ENCODE results near the gene SIX5.
A peak's percentile ranks its signal among the peaks of the same experiment; 100 is the strongest.
"Not testable (repeated sequence)": the region's sequence is repeated elsewhere in the genome, so short reads cannot be mapped to it uniquely, and the experiment has no call there.

The SIX5 gene

DNA sequence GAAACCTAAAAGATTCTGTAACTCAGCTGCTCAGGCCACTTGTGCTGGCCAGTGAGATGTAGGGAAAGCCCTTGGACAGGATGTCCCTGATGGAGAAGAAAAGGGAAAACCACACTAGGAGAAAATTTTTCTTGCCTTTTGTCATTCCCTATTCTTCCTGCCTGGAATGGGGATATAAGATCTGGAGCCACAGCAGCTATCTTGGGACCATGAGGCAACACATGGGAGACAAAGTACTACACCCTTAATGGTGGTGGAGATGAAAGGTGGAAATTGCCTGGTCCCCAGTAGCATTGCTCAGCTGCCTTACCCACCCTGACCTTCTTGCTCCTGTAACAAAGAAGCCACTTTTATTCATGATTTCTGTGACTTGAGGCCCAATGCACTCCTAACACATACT is 36.7 kb upstream of the SIX5 start:
- no peak overlapping the region for H3K9ac ChIP-seq (ENCODE audit: low read length)
- H3K36me3 ChIP-seq (ENCODE audit: control insufficient read depth, insufficient read depth, low read length), result no peaks in the 10 kb centered on the region
- peaks cover 6% of the 10 kb centered on the region; the same call in 1 of the 2 replicates for H3K27me3 ChIP-seq (ENCODE audit: control insufficient read depth, insufficient read depth, low read length)
- H3K27ac ChIP-seq (ENCODE audit: low read depth, low read length), result no peak overlapping the region
- H3K9me3 ChIP-seq (ENCODE audit: control insufficient read depth, insufficient read depth, low read depth, low read length), result no peaks in the 10 kb centered on the region
- peaks cover 14% of the 10 kb centered on the region; the same call in 1 of the 2 replicates for H3K4me1 ChIP-seq (ENCODE audit: control insufficient read depth, insufficient read depth, low read length)
- no peak overlapping the region for H3K4me3 ChIP-seq (ENCODE audit: low read depth, low read length)

DNA sequence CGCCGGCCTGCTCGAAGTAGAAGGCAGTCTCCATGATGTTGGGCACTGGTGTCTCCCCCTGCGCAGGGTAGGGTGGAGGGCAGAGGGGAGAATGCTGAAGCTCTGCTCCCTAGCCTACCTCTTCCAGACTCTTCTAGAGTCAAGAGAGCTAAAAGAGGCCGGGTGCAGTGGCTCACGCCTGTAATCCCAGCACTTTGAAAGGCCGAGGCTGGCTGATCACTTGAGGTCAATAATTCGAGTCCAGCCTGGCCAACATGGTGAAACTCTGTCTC is 35.8 kb upstream of the SIX5 start:
- Histone ChIP-seq H3K27ac (ENCODE audit: low read depth, low read length) (no peak overlapping the region), H3K4me1 (ENCODE audit: control insufficient read depth, insufficient read depth, low read length) (peaks cover 11% of the 10 kb centered on the region; the same call in 1 of the 2 replicates), H3K4me3 (ENCODE audit: low read depth, low read length) (no peak overlapping the region), H3K36me3 (ENCODE audit: control insufficient read depth, insufficient read depth, low read length) (no peaks in the 10 kb centered on the region), H3K9ac (ENCODE audit: low read length) (no peak overlapping the region), H3K9me3 (ENCODE audit: control insufficient read depth, insufficient read depth, low read depth, low read length) (no peaks in the 10 kb centered on the region), H3K27me3 (ENCODE audit: control insufficient read depth, insufficient read depth, low read length) (peaks cover 6% of the 10 kb centered on the region; the same call in 1 of the 2 replicates)

DNA sequence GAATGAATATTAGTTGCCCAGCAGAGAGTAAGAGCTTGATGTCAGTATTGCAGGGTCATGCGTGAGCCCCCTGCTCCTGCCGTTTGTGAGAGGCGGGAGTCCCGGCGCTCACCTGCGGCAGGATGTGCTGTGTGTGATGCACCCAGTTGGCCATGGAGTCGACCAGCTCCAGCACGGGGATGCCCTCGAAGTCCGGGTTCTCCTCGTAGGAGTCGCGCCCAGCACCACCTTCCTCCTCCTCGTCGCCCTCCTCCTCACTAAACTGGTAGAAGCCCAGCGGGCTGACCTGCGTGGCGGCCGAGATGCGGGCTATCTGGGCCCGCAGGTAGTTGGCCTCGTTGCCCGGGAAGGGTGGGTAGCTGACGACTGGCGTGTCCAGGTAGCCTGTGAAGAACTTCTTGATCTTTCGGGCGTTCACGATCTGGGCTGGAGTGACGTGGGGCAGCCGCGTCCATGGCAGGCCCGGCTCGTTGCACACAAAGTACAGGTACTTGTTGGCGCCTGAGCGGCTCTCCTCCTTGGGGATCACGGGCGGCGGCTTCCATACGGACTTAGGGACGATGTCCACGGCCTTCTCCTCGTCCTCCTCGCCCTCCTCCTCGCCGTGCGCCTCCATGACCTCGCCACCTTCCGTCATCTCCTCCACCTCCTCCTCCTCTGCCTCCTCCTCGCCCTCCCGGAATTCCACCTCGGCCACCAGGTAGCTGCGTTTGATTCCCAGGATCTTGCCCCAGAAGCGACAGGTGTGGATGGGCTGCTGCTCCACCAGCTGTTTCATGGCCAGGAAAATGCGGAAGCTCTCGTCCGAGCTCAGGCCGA is 35.3 kb upstream of the SIX5 start:
- Histone ChIP-seq H3K36me3 (ENCODE audit: control insufficient read depth, insufficient read depth, low read length) (no peaks in the 10 kb centered on the region), H3K4me3 (ENCODE audit: low read depth, low read length) (no peak overlapping the region), H3K27me3 (ENCODE audit: control insufficient read depth, insufficient read depth, low read length) (peaks cover 6% of the 10 kb centered on the region; the same call in 1 of the 2 replicates), H3K9ac (ENCODE audit: low read length) (no peak overlapping the region), H3K27ac (ENCODE audit: low read depth, low read length) (no peak overlapping the region), H3K4me1 (ENCODE audit: control insufficient read depth, insufficient read depth, low read length) (peaks cover 6% of the 10 kb centered on the region; the same call in 1 of the 2 replicates), H3K9me3 (ENCODE audit: control insufficient read depth, insufficient read depth, low read depth, low read length) (no peaks in the 10 kb centered on the region)

DNA sequence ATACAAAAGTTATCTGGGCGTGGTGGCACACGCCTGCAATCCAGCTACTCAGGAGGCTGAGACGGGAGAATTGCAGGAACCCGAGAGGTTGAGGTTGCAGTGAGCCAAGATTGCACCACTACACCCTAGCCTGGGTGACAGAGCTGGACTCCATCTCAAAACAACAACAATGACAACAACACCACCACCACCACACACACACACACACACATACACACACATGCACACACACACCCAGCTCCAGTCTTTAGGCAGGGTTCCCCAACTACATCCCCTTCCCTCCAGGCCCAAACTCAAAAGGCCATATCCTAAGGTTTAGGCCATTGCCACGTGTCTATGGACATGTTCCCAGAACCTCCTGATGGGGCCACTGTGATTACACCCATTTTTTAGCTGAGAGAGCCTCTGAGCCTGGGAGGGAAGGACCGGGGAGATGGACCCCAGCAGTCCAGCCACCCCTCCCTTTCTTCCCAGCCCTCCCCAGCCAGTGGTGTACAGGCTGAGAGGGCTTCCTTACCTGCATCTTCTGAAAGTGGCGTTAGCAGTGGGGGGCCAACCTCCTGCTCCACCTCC is 32.6 kb upstream of the SIX5 start:
- peaks cover 5% of the 10 kb centered on the region; the same call in 1 of the 2 replicates for H3K4me1 ChIP-seq (ENCODE audit: control insufficient read depth, insufficient read depth, low read length)
- no peaks in the 10 kb centered on the region for H3K9me3 ChIP-seq (ENCODE audit: control insufficient read depth, insufficient read depth, low read depth, low read length)
- no peak overlapping the region for H3K4me3 ChIP-seq (ENCODE audit: low read depth, low read length)
- H3K9ac ChIP-seq (ENCODE audit: low read length), result no peak overlapping the region
- no peaks in the 10 kb centered on the region for H3K36me3 ChIP-seq (ENCODE audit: control insufficient read depth, insufficient read depth, low read length)
- H3K27ac ChIP-seq (ENCODE audit: low read depth, low read length), result no peak overlapping the region
- H3K27me3 ChIP-seq (ENCODE audit: control insufficient read depth, insufficient read depth, low read length), result peaks cover 6% of the 10 kb centered on the region

DNA sequence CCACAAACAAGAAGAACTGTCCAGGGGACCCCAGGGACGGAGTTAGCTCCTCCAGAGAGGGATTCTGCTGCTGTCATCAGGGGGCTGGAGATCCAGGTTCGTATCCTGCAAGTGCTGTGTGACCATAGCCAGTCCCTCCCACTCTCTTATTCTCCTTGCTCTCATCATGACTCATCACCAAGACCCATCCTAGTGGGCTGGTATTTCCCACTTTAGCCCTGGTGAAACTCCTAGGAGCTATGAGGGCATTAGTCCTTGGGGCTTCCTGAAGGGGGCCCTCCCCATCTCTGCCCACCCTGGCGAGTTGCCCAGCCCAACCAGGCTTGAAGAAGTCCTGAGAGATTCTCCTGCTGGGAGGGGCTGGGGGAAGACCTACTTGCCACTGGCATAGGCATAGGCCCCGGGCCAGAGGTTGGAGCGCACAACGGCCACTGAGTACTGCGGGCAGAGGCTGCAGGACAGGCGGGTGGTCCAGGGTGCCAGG is 31.1 kb upstream of the SIX5 start:
- Histone ChIP-seq H3K9me3 (ENCODE audit: control insufficient read depth, insufficient read depth, low read depth, low read length) (no peaks in the 10 kb centered on the region), H3K9ac (ENCODE audit: low read length) (no peak overlapping the region), H3K27ac (ENCODE audit: low read depth, low read length) (no peak overlapping the region), H3K27me3 (ENCODE audit: control insufficient read depth, insufficient read depth, low read length) (peaks cover 4% of the 10 kb centered on the region), H3K36me3 (ENCODE audit: control insufficient read depth, insufficient read depth, low read length) (no peaks in the 10 kb centered on the region), H3K4me3 (ENCODE audit: low read depth, low read length) (no peak overlapping the region), H3K4me1 (ENCODE audit: control insufficient read depth, insufficient read depth, low read length) (peaks cover 5% of the 10 kb centered on the region; the same call in 1 of the 2 replicates)

DNA sequence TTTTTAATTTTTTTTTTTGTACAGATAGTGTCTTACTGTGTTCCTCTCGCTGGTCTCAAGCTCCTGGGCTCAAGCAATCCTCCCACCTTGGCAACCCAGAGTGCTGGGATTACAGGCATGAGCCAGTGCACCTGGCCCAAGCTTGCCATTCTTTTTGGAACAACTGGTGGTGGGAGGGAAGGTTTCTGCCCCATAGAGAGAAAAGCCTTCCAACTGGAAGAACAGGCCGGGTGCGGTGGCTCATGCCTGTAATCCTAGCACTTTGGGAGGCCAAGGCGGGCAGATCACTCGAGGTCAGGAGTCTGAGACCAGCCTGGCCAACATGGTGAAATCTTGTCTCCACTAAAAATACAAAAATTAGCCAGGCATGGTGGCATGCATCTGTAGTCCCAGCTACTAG is 30.5 kb upstream of the SIX5 start:
- H3K4me1 ChIP-seq (ENCODE audit: control insufficient read depth, insufficient read depth, low read length); H3K9ac ChIP-seq (ENCODE audit: low read length); H3K36me3 ChIP-seq (ENCODE audit: control insufficient read depth, insufficient read depth, low read length); H3K9me3 ChIP-seq (ENCODE audit: control insufficient read depth, insufficient read depth, low read depth, low read length); H3K4me3 ChIP-seq (ENCODE audit: low read depth, low read length); H3K27me3 ChIP-seq (ENCODE audit: control insufficient read depth, insufficient read depth, low read length); H3K27ac ChIP-seq (ENCODE audit: low read depth, low read length): not testable (repeated sequence)

DNA sequence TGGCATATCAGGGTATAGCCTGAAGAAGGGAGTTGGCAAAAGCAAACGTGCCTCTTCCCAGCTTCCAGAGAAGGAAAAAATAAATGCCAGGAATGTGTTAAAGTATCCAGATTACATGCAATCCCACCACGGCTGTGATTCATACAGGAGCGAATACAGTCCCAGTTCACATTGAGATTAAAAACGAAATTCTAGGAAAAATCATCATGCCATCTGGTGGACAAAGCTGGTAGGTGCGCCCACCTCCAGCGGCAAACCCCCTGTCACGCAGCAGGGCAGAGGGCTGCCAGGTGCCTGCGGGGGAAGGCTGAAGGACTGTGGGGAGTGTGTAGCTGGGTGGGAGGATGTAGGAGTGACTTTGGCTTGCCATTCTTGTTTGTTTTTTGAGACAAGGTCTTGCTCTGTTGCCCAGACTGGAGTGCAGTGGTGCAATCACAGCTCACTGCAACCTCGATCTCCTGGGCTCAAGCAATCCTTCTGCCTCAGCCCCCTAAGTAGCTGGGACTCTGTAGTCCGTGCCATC is 30.0 kb upstream of the SIX5 start:
- H3K36me3 ChIP-seq (ENCODE audit: control insufficient read depth, insufficient read depth, low read length), result no peaks in the 10 kb centered on the region
- no peaks in the 10 kb centered on the region for H3K9me3 ChIP-seq (ENCODE audit: control insufficient read depth, insufficient read depth, low read depth, low read length)
- no peaks in the 10 kb centered on the region; the same call in 1 of the 2 replicates for H3K27me3 ChIP-seq (ENCODE audit: control insufficient read depth, insufficient read depth, low read length)
- H3K4me3 ChIP-seq (ENCODE audit: low read depth, low read length), result no peak overlapping the region
- H3K27ac ChIP-seq (ENCODE audit: low read depth, low read length), result no peak overlapping the region
- H3K9ac ChIP-seq (ENCODE audit: low read length), result no peak overlapping the region
- peaks cover 5% of the 10 kb centered on the region; the same call in 1 of the 2 replicates for H3K4me1 ChIP-seq (ENCODE audit: control insufficient read depth, insufficient read depth, low read length)

DNA sequence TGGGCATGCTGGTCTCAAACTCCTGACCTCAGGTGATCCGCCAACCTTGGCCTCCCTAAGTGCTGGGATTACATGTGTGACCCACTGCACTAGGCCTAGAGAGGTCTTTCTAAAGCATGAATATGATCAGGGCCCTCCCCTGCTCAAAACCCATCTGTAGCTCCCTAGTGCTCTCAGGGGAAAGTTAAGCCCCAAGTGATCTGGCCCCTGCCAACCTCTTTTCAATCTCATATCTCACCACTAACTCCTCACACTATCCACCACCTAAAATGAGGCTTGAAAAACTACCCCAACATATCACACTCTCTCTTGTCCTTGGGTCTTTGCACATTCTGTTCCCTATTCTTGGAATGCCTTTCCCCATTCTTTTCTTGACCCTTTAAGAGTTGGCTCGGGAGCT is 25.6 kb upstream of the SIX5 start:
- H3K27ac ChIP-seq (ENCODE audit: low read depth, low read length), result no peak overlapping the region

DNA sequence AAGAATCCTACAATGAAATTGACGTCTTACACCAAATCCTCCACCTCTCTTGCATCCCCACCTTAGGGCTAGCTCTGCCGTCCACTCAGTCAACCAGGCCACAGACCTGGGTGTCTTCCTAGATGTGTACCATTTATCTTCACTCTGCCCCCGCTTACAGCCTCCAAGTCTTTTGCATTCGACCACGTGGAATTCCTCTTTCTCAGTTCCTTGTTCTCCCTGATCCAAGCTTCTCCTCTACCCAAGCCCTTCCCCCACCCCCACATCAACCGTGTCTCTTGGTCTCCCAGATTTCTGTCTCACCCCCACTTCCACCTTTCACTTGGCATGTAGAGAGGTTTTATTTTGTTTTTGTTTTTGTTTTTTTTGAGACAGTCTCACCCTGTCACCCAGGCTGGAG is 24.8 kb upstream of the SIX5 start:
- Histone ChIP-seq H3K27ac (ENCODE audit: low read depth, low read length) (no peak overlapping the region), H3K4me1 (ENCODE audit: control insufficient read depth, insufficient read depth, low read length) (peaks cover 5% of the 10 kb centered on the region), H3K9me3 (ENCODE audit: control insufficient read depth, insufficient read depth, low read depth, low read length) (no peaks in the 10 kb centered on the region)

More for the DNA sequence above, 25.6 kb upstream of the SIX5 start:
- Histone ChIP-seq H3K36me3 (ENCODE audit: control insufficient read depth, insufficient read depth, low read length) (peaks cover 9% of the 10 kb centered on the region), H3K4me3 (ENCODE audit: low read depth, low read length) (no peak overlapping the region), H3K27me3 (ENCODE audit: control insufficient read depth, insufficient read depth, low read length) (no peaks in the 10 kb centered on the region; the same call in 1 of the 2 replicates), H3K9ac (ENCODE audit: low read length) (no peak overlapping the region), H3K4me1 (ENCODE audit: control insufficient read depth, insufficient read depth, low read length) (peaks cover 5% of the 10 kb centered on the region), H3K9me3 (ENCODE audit: control insufficient read depth, insufficient read depth, low read depth, low read length) (no peaks in the 10 kb centered on the region)

DNA sequence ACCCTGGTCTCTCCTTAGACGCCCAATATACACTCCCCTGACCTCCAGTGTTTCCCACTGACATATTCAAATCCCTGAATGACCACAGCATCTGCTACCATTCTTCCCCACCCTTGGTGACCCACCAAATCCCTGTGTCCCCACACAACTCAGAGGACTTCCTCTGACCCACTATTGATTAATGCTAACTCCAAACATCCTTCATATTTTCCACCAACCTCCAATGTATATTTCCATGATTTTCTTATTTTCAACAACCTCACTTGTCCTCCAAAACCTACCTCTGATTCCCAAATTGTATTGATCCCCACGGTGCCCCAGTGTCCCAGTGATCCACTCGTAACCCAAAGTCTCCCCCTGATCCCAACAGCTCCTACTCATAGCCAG is 24.1 kb upstream of the SIX5 start:
- H3K4me3 ChIP-seq (ENCODE audit: low read depth, low read length), result peak overlapping the region; percentile 36; the same call in 1 of the 2 replicates
- no peaks in the 10 kb centered on the region; the same call in 1 of the 2 replicates for H3K27me3 ChIP-seq (ENCODE audit: control insufficient read depth, insufficient read depth, low read length)
- peaks cover 5% of the 10 kb centered on the region for H3K4me1 ChIP-seq (ENCODE audit: control insufficient read depth, insufficient read depth, low read length)
- no peak overlapping the region for H3K9ac ChIP-seq (ENCODE audit: low read length)
- no peak overlapping the region for H3K27ac ChIP-seq (ENCODE audit: low read depth, low read length)
- peaks cover 23% of the 10 kb centered on the region for H3K36me3 ChIP-seq (ENCODE audit: control insufficient read depth, insufficient read depth, low read length)
- no peaks in the 10 kb centered on the region for H3K9me3 ChIP-seq (ENCODE audit: control insufficient read depth, insufficient read depth, low read depth, low read length)

More for the DNA sequence above, 24.8 kb upstream of the SIX5 start:
- no peak overlapping the region for H3K4me3 ChIP-seq (ENCODE audit: low read depth, low read length)
- peaks cover 16% of the 10 kb centered on the region for H3K36me3 ChIP-seq (ENCODE audit: control insufficient read depth, insufficient read depth, low read length)
- no peak overlapping the region for H3K9ac ChIP-seq (ENCODE audit: low read length)
- no peaks in the 10 kb centered on the region; the same call in 1 of the 2 replicates for H3K27me3 ChIP-seq (ENCODE audit: control insufficient read depth, insufficient read depth, low read length)
